ENCODE data around the gene TGFBR3.

- no peak for TF ChIP-seq EZH2 (IDR thresholded peaks at IDR 0.05; ENCODE audit: borderline replicate concordance, low read depth, low read length, poor library complexity, severe bottlenecking)
- TF ChIP-seq, protein P1, sequence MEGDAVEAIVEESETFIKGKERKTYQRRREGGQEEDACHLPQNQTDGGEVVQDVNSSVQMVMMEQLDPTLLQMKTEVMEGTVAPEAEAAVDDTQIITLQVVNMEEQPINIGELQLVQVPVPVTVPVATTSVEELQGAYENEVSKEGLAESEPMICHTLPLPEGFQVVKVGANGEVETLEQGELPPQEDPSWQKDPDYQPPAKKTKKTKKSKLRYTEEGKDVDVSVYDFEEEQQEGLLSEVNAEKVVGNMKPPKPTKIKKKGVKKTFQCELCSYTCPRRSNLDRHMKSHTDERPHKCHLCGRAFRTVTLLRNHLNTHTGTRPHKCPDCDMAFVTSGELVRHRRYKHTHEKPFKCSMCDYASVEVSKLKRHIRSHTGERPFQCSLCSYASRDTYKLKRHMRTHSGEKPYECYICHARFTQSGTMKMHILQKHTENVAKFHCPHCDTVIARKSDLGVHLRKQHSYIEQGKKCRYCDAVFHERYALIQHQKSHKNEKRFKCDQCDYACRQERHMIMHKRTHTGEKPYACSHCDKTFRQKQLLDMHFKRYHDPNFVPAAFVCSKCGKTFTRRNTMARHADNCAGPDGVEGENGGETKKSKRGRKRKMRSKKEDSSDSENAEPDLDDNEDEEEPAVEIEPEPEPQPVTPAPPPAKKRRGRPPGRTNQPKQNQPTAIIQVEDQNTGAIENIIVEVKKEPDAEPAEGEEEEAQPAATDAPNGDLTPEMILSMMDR (conservative IDR thresholded peaks at IDR 0.05; ENCODE audit: low read depth, low read length), result no peak
These were observed 254.1 kb downstream of the TGFBR3 start for GRCh38 chr1:91631718-91632330.

All from A673 (cell line).